Stromal cell of bone marrow (primary cell): ENCODE measurements around the gene GSAP.

ENCODE experiments used
- DNase-seq: peaks from one replicate; pipeline ENCODE4 v3.0.0-alpha.2; 2012; ENCODE audit warnings: low read depth

GSAP gene

DNA sequence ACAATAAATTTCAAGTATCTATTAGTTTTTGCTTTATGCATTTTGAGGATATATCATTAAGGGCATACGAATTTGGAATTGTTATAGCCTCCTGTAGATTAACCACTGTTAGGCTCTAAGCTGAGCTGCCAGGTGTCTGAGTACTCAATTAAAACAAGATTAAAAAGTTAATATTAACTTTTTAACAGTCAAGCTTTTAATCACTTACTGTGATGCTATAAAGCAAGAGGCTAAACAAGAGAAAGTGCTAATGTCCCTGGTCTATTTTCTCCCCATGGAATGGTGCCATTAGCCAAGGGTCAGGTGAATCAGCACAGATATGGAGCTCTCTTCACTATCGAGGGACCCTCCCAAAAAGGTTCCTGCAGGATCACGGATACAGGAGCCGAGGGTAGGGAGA is 9.7 kb downstream of the GSAP start:
- no peak for DNase-seq

- DNase-seq, result no peak
Observed at GRCh38 chr7:77404641-77405040, 11.5 kb downstream of the GSAP start.

DNA sequence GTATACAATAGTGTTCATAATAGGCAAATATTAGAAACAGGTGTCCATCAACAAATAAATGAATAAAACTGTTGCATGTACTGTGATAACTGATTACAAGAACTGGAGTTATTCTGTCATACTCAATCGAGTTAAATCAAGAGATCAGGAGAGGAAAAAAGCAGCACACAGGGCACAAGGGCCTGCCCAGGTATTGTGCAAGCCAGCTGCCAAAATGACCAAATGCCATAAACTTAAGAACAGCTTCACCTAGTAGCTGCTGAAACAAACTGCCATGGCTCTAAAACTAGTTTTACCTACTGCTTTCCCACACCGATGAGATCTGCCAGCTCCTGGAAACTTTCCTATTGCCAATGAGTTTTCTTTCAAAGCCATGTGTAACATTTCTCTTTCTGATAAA is 12.2 kb downstream of the GSAP start:
- DNase-seq, result no peak

DNA sequence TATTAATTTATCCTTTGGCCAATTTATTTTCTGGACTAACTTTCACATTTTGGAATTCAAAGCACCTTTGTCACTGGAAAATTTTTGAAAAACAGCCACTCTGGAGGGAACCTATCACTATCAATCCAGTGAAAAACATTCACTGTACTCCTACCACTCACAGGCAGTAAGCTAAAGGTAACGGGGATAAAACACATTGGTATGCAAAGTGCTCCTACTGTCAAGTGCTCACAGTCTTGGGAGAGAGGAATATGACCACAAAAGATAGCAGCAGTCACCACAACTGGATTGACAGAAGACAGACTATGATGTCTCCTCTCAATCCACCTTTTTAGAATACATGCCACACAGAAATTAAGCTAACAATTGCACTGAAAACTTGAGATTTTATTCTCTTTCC is 13.3 kb downstream of the GSAP start:
- no peak for DNase-seq

GRCh38 chr7:77401002-77401401 is 15.1 kb downstream of the GSAP start:
- no peak for DNase-seq

GRCh38 chr7:77399816-77400215 is 16.3 kb downstream of the GSAP start:
- no peak for DNase-seq

- DNase-seq, result no peak
Observed at GRCh38 chr7:77396894-77397547, 19.1 kb downstream of the GSAP start.

DNA sequence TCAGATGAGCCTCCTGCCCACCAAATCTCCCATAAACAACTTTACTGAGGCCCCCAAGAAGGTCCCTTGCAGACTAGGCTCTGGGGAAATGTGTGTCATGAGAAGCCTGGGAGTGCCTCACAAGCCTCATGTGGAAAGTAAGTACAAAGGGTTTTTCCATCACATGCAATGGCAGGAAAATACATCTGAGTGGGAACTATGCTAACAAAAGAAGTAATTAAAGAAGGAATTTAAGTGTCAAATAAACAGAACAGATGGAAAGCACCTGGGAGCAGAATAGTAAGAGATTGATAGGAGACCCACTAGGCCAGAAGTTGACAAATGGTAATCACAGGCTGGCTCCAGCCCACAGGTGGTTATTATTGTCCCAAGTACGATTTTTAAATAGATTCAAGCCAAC is 20.5 kb downstream of the GSAP start:
- no peak for DNase-seq

- no peak for DNase-seq
Observed at GRCh38 chr7:77393954-77394353, 22.2 kb downstream of the GSAP start.

GRCh38 chr7:77393261-77393660 is 22.9 kb downstream of the GSAP start:
- no peak for DNase-seq

- DNase-seq, result no peak
Observed at GRCh38 chr7:77391230-77391629, 24.9 kb downstream of the GSAP start.

GRCh38 chr7:77388055-77388641 is 28.0 kb downstream of the GSAP start:
- no peak for DNase-seq

DNA sequence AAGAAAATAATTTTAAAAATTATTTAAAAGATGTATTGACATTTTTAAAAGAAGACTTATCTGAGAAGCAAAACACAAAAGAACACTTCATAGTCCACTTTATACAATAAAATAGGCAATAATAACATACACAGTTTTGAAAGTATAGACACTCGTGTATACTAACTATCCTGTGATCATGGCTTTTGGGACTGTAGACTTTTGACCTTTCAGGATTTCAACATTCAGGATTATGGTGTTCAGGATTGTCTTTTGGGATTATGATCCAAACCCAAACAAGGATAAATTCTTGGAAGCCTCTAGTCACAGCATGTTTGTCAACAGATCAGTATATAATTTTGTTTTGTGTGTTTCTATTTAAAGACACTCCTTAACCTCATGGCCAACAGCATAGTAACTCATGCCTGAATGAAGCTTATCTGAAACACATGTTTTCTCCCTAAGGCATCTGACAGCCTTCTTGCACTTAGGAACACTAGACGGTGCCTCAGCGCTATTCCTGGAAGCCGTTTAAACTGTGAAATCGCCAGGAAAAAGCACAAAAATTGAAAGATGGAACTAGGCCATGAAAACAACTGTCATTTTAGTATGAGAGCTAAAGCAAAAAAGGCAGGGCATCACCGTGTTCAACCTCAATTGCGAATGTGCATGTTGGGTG is 29.9 kb downstream of the GSAP start:
- no peak for DNase-seq

- DNase-seq, result no peak
Observed at GRCh38 chr7:77383333-77383740, 32.8 kb downstream of the GSAP start.

GRCh38 chr7:77382532-77382931 is 33.6 kb downstream of the GSAP start:
- no peak for DNase-seq

DNA sequence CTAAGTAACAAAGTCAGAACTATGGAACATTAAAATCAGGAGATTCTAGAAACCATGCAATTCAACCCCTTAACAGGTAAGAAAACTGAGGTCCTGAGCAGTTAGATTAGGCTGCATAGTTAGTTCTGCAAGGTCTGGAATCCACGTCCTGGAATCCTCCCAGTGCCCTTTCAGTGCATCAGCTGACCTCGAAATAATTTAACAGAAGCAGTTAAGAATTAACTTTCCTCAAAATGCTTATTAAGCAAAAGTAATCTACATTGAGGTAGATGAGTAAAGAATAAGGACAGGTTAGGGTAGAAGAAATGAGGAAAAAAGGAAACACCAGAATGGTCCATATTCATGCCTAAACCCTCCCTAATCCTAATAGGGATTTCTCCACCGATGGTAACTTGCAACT is 37.6 kb downstream of the GSAP start:
- no peak for DNase-seq

DNA sequence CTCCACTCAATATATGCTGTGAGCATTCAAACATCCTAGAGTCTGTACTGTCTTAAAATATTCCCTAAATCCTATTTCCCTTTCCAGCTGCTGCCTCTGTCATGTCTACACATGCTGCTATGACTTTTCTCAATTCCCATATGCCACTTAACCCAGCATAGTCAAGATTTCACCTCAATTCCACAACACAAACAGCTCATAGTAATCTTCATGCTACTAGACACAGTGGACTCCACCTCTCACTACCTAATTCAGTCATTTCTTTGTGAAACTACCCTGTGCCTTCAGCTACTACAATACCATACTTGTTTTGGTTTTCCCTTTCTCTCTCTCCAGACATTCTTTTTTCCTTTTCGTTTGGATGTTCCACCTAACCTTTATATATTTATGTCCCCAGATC is 45.5 kb downstream of the GSAP start:
- DNase-seq, result no peak

GRCh38 chr7:77368974-77369373 is 47.2 kb downstream of the GSAP start:
- no peak for DNase-seq

DNA sequence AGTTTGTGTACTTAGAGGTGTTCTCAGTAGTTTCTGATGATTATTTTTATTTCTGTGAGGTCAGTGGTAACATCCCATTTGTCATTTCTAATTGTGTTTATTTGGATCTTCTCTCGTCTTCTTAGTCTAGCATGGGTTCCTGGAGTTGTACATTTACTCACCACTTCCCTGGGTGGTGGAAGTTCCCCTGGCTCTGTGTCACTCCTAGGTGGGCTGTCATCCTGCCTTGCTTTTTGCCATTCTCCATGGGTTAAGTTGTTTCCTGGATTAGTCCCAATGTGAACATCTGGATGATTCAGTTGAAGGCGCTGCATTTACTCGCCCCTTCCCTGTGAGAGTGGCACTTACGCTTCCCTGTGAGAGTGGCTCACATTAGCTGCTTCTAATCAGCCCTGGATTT is 48.2 kb downstream of the GSAP start:
- no peak for DNase-seq

- DNase-seq, result no peak
Observed at GRCh38 chr7:77362905-77363304, 53.2 kb downstream of the GSAP start.

GRCh38 chr7:77360969-77361368 is 55.2 kb downstream of the GSAP start:
- no peak for DNase-seq

DNA sequence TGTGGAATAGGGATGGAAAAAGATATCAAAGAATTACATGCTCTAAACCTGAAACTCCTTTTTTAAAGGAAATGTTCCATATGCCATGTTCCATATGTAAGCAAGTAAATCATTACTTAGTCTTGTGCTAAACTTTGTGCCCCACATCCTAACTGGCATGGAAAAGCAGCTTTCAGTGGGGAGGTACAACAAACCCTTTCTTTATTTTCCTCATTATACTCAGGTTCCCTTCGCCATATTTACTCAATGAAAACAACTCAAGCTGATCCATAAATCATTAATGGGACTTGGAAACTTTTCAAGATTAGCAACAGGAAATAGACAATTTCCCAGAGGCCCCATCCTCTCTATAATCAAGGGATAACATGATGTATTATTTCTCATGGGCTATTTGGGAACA is 56.0 kb downstream of the GSAP start:
- no peak for DNase-seq

DNA sequence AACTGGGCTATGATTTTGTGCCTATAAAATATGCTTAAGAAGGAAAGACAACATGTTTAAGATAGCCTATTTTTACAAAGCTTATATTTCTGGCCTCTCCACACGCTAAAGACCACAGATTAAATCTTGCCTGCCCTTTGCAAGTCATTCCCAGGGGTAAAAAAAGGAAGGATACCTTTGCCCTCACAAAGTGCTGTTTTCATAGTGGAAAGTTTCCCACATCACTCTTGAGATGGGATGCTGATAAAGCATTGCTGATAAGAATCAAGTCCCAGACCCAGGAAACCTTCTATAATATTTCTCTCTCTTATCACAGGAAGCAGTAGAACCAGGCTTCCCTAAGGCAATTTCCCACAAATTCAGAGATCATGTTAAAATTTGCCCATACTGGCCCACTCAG is 56.5 kb downstream of the GSAP start:
- no peak for DNase-seq

DNA sequence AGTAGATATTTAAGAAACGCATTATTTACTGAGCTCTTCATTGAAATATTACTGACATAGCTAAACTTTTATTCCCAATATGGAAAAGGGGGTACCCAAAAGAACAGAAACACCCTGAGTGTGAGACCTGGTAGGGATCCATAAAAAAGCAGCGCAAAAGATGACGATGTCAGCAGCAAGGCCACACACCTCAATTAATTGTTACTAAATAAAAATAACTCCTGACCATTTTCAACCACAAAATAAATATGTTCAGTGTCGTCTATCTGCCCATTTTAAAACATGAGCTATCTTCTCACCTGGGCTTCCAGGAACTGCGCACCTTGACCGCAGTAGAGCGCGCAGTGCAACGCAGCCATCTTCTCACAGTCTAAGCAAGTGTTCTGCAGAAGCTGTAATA is 61.2 kb downstream of the GSAP start:
- DNase-seq, result no peak
